Measurements from ENCODE around the gene LDHA.

GRCh38 chr11:18393581-18394274 lies 635 bp upstream of the LDHA start:
- TF ChIP-seq POLR2A (IDR thresholded peaks at IDR 0.05): no peak
- no peak for TF ChIP-seq CTCF (IDR thresholded peaks at IDR 0.05)
